HG03342 (cell line): Measurements from ENCODE around the gene HIVEP3.

Source experiments
- ATAC-seq: cut with Tn5 transposase; IDR thresholded peaks from one replicate; pipeline ENCODE4 v1.9.1; 2021; ENCODE audit warnings: mild to moderate bottlenecking, moderate library complexity; ENCODE audit not compliant: unreplicated experiment

HIVEP3 gene

GRCh38 chr1:41461790-41462679 is 456.7 kb downstream of the HIVEP3 start:
- ATAC-seq, result no peak

- no peak for ATAC-seq
These were observed 461.7 kb downstream of the HIVEP3 start for GRCh38 chr1:41456847-41457540.
